DMS79 (cell line): Measurements from ENCODE around the gene ANKRD13A.

Experiments used
- DNase-seq: peaks from one replicate; lab custom pipeline; 2025; lab: John Stamatoyannopoulos, UW

The ANKRD13A gene

GRCh38 chr12:109998904-109999648 lies at the start of gene ANKRD13A:
Gene ANKRD13A, plus strand, starts transcription at chr12:109999430. Its CDS starts 259 bp downstream, at chr12:109999689.
- DNase-seq, result peak; percentile 87

- DNase-seq, result no peak
Observed at GRCh38 chr12:109950625-109951024, 48.6 kb upstream of the ANKRD13A start.

- DNase-seq, result no peak
Observed at GRCh38 chr12:109951136-109951535, 48.1 kb upstream of the ANKRD13A start.

GRCh38 chr12:109951751-109952150 lies 47.5 kb upstream of the ANKRD13A start:
- no peak for DNase-seq

GRCh38 chr12:109952160-109952858 lies 46.9 kb upstream of the ANKRD13A start:
- no peak for DNase-seq

GRCh38 chr12:109952873-109953272 lies 46.4 kb upstream of the ANKRD13A start:
- no peak for DNase-seq

GRCh38 chr12:109953656-109954055 lies 45.6 kb upstream of the ANKRD13A start:
- no peak for DNase-seq

GRCh38 chr12:109958374-109958773 lies 40.9 kb upstream of the ANKRD13A start:
- DNase-seq, result no peak

GRCh38 chr12:109959411-109960093 lies 39.7 kb upstream of the ANKRD13A start:
- no peak for DNase-seq

GRCh38 chr12:109961201-109961600 lies 38.0 kb upstream of the ANKRD13A start:
- DNase-seq, result no peak

- DNase-seq, result no peak
Observed at GRCh38 chr12:109961612-109962011, 37.6 kb upstream of the ANKRD13A start.

- no peak for DNase-seq
Observed at GRCh38 chr12:109962398-109962797, 36.8 kb upstream of the ANKRD13A start.

- no peak for DNase-seq
Observed at GRCh38 chr12:109963330-109963729, 35.9 kb upstream of the ANKRD13A start.

GRCh38 chr12:109963743-109964429 lies 35.3 kb upstream of the ANKRD13A start:
- DNase-seq, result no peak

GRCh38 chr12:109966546-109966945 lies 32.7 kb upstream of the ANKRD13A start:
- DNase-seq, result no peak

GRCh38 chr12:109967383-109968031 lies 31.7 kb upstream of the ANKRD13A start:
- DNase-seq, result no peak

GRCh38 chr12:109968032-109968420 lies 31.2 kb upstream of the ANKRD13A start:
- DNase-seq, result no peak

GRCh38 chr12:109968801-109969200 lies 30.4 kb upstream of the ANKRD13A start:
- DNase-seq, result no peak

- no peak for DNase-seq
Observed at GRCh38 chr12:109972821-109973220, 26.4 kb upstream of the ANKRD13A start.

- no peak for DNase-seq
Observed at GRCh38 chr12:109981311-109981710, 17.9 kb upstream of the ANKRD13A start.

GRCh38 chr12:109982210-109982609 lies 17.0 kb upstream of the ANKRD13A start:
- no peak for DNase-seq
